Measurements from ENCODE around the gene PPP2R3B.
"Not testable (repeated sequence)": the region's sequence is repeated elsewhere in the genome, so short reads cannot be mapped to it uniquely, and the experiment has no call there.

The PPP2R3B gene, protein sequence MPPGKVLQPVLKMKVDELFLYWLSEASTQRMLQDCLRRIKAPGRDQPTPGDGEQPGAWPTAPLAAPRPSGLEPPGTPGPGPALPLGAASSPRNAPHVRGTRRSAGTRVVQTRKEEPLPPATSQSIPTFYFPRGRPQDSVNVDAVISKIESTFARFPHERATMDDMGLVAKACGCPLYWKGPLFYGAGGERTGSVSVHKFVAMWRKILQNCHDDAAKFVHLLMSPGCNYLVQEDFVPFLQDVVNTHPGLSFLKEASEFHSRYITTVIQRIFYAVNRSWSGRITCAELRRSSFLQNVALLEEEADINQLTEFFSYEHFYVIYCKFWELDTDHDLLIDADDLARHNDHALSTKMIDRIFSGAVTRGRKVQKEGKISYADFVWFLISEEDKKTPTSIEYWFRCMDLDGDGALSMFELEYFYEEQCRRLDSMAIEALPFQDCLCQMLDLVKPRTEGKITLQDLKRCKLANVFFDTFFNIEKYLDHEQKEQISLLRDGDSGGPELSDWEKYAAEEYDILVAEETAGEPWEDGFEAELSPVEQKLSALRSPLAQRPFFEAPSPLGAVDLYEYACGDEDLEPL

DNA sequence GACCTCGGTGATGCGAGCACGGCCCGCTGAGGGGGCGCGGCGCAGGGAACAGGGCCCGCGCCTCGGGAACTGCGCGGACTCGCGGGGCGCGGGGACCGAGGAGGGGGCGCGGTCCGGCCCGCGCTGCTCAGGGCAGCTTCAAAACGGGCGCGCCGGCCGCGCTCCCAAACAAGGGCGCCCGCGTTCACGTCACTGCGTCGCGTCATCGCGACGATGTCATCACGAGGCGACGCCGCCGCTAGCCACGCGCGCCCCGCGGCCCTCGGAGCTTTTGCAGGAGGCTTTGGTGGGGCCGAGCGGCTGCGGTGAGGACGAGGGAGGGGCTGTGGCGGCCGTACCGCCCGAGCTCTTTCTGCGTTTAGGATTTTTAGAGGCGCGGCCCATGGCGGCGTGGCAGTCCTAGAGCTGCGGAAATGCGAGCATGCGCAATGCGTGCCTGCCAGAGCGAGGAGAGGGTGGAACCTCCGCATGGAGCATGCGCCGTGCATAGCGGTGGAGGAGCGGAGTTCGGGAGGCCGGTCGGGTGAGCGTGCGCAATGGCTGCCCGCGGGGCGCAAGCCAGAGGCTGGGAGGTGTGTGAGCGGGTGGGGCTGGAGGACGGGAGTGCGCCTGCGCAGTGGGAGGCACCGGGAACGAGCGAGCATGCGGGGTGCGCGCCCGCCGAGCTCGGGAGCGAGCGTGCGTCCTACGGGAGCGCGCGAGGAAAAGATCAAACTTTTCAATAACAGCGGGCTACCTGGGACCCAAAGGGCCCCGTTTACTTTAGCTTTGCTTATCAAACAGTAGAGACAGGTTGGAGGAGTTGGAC, at the start of gene PPP2R3B:
PPP2R3B (minus strand) TSS at position 140 of the 808 bp plus-strand sequence. CDS start 216 bp downstream, outside the sequence.
- peak; percentile 98 for DNase-seq

GRCh38 chrX:435536-436122, 48.9 kb upstream of the PPP2R3B start:
- DNase-seq = no peak

- no peak for DNase-seq
Observed at GRCh38 chrX:434946-435345, 48.2 kb upstream of the PPP2R3B start.

DNA sequence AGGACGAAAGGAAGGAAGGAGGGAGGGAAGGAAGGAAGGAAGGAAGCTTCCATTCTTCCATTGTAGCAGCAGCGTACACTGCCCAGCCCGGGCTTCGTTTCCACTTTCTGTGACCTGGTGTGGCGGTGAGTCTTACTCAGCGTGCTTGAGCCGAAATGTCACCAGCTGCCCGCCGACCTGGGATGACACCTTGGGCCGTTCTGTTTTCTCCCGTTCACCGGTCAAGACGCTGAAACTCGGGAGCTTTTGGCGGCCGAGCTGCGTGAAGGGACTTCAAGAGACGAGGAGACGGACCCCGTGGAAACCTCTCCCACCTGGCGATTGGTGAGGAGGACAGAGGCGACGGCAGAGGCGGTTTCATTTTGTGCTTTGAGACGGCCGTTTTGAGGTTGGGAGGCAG, 47.1 kb upstream of the PPP2R3B start:
- no peak for DNase-seq

- DNase-seq = not testable (repeated sequence)
Observed at GRCh38 chrX:432666-433065, 46.0 kb upstream of the PPP2R3B start.

- no peak for DNase-seq
Observed at GRCh38 chrX:431492-432111, 44.9 kb upstream of the PPP2R3B start.

DNA sequence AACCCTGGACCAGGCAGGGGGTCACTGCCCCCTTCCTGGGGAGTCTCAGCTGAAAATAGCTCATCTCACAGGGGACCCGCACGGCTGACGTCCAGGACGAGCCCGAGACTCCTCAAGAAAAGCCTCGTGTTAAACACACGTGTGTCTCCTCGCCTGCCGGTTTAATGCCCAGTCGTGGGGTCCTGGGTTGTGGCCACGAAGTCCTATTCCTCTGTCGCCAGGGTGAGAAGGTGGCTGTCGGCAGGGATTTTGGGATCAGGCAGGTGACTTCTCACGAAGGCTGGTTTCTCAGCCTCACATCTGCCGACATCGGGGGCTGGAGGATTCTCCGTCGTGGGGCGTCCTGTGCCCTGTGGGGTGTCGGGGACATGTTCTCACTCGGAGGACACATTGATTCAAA, 44.3 kb upstream of the PPP2R3B start:
- DNase-seq = no peak

- no peak for DNase-seq
Observed at GRCh38 chrX:429266-429825, 42.6 kb upstream of the PPP2R3B start.

DNA sequence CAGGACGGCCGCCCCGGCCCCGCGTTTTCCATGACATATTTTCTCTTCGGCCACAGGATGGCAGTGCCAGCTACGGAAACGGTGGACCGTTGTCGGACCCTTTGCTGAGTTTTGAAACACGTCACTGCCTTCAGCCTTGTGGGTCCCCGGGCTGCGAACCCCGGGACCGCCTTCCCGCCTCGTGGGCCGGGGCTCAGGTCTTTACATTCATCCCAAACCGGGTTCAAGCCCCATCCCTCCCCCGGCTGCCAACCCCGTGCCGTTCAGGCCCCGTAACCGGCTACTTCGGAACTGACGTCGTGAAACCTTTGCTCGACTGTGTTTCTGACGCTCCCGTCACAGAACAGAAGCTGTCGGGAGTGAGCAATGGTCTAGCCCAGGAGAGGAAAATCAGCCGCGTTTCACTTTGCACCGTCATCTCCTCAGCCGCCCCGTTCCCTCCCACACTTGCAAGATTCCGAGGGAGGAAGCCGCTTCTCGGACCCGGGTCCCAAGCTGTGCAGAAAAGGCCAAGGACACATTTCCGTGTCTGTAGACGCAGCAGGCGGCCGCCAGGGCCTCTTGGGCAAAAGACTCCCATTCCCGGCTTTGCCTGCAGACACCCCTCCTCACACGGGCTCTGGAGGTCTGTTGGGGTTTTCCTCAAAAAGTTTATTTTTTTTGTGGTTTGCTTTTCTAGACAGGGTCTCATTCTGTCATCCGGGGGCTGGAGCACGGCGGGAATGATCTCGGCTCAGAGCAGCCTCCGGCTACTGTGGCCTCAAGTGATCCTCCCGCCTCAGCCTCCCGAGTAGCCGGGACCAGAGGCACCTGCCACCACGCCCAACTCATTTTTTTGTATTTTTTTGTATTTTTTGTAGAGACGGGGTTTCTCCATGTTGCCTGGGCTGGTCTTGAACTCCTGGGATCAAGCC, 41.4 kb upstream of the PPP2R3B start:
- DNase-seq = peak; percentile 52

DNA sequence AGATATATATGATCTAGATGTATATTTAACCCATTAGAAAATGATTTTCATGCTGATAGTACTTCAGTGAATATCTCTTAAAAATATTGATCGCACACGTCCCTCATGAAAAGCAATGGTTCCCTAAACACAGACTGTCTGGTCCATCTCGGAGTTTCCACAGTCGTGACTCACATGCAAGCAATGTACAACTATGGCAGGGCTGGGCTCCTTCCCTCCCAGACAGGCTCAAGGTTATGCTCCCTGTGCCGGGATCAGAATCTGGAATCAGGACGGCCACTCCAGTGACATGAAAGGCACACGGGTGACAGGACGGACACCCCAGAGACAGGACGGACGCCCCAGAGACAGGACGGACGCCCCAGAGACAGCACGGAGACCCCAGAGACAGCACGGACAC, 40.2 kb upstream of the PPP2R3B start:
- no peak for DNase-seq

GRCh38 chrX:425056-425455, 38.3 kb upstream of the PPP2R3B start:
- no peak for DNase-seq

DNA sequence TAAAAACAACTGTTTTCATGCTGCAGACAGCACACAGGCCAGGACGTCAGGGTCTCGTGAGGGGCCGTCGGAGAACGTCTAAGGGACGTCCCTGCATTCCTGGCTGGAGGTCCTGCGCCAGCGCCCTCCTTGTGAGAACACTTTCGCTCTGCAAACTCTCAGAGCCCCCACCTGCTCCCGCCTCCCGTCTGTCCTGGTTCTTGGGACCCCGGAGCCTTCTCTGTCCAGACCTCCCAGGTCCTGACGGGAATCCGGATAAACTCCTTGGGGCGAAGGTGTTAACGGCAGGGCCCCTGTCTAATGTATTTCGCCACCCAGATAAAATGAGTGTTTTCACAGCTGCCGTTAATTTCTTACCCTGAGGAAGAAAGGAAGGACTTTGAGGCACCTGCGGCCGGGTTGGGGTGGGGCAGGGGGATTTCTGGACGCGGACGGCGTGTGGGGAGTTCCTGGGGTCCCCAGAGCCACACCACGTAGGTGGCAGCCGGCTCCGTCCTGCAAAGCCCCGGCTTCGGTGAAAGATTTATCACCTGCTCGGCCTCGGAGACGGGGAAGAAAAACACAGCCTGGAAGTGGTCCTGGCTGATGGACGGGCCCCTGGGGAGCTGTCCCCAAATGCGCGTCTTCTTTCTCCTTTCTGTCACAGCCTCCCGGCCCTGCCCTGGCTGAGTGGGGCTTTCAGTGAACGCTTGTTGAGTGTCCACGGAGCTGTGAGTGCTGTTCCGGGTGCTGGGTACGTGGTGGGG, 35.1 kb upstream of the PPP2R3B start:
- no peak for DNase-seq

- no peak for DNase-seq
Observed at GRCh38 chrX:420496-421223, 34.0 kb upstream of the PPP2R3B start.

GRCh38 chrX:418927-419729, 32.4 kb upstream of the PPP2R3B start:
- DNase-seq = no peak

- not testable (repeated sequence) for DNase-seq
Observed at GRCh38 chrX:415498-415897, 28.8 kb upstream of the PPP2R3B start.

GRCh38 chrX:413322-414201, 26.9 kb upstream of the PPP2R3B start:
- no peak for DNase-seq

- DNase-seq = no peak
Observed at GRCh38 chrX:410296-410695, 23.6 kb upstream of the PPP2R3B start.

DNA sequence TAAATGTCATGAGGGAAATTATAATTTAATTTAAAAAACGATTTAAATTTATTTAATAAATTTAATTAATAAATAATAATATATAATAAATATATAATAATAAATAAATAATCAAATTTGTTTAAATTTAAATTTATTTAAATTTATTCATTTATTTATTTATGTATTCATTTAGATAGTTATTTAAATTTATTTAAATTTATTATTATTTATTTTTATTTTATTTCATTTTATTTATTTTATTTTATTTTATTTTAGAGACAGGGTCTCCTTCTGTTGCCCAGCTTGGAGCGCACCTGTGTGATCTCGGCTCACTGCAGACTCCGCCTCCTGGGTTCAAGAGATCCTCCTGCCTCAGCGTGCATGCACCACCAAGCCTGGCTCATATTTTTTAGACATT, 18.4 kb upstream of the PPP2R3B start:
- no peak for DNase-seq

Measured in hematopoietic multipotent progenitor cell treated with erythropoietin and hydrocortisone succinate and interleukin-3 and kit ligand, for 6 days (in vitro differentiated cells).